Measurements from ENCODE around the gene CIT. TPM values are rescaled to one million over a fixed set of nuclear protein-coding genes. Genes with fewer than 3 reads are reported as not detected.

CIT gene
- total RNA-seq, 4 donors from 2014 or later = 6.1 to 20.3 (median 10.0) TPM

DNA sequence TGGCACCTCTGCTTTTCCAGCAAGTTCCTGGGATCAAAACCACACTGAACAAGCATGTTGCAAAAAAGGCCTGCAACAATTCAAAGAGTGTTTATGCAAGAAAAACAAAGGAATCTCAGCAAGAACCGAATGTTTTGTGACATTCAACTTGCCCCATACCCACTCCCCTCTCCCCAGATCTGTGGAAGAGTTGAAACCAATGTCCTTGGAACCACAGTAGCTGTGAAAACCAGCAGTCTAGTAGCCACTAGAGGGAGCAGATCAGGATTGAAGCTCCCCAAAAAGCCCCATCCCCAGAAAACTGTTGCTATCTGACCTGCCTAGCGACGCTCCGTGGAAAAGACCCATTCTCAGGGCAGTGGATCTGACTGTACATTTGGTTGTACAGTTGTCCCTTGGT lies 182.1 kb downstream of the CIT start:
- Histone ChIP-seq H3K9me3 (no peaks in the 10 kb centered on the region), H3K27me3 (no peaks in the 10 kb centered on the region), H3K4me3 (no peak overlapping the region), H3K27ac (no peak overlapping the region), H3K4me1 (peaks cover 20% of the 10 kb centered on the region), H3K36me3 (no peaks in the 10 kb centered on the region)
- DNase-seq (ENCODE audit: low spot score in 2 of 2) = no peak
- TF ChIP-seq POLR2A (IDR thresholded peaks at IDR 0.05) (no peak), POLR2AphosphoS5 (IDR thresholded peaks at IDR 0.05) (no peak), EP300 (IDR thresholded peaks at IDR 0.05) (no peak)
- TF ChIP-seq, protein P1, sequence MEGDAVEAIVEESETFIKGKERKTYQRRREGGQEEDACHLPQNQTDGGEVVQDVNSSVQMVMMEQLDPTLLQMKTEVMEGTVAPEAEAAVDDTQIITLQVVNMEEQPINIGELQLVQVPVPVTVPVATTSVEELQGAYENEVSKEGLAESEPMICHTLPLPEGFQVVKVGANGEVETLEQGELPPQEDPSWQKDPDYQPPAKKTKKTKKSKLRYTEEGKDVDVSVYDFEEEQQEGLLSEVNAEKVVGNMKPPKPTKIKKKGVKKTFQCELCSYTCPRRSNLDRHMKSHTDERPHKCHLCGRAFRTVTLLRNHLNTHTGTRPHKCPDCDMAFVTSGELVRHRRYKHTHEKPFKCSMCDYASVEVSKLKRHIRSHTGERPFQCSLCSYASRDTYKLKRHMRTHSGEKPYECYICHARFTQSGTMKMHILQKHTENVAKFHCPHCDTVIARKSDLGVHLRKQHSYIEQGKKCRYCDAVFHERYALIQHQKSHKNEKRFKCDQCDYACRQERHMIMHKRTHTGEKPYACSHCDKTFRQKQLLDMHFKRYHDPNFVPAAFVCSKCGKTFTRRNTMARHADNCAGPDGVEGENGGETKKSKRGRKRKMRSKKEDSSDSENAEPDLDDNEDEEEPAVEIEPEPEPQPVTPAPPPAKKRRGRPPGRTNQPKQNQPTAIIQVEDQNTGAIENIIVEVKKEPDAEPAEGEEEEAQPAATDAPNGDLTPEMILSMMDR (IDR thresholded peaks at IDR 0.05) = no peak
- 89% methylated on average over 4 of the region's 4 CpGs for WGBS

DNA sequence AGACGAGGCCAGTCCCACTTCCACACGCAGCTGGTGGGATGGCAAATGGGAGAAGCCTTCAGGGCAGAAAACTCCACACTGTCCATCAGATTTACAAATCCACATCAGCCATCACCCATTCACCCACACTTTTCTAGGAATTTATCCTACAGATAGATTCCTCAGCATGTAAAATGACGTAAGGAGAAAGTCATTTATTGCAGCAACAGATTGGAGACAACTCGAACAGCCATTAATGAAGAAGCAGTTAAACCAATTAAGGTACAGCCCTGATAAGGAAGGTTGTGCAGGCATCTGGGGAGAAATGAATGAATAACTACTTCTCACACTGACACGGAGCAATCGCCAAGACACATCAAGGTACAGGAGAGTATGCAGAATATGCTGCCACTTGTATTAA lies 183.0 kb downstream of the CIT start:
- Histone ChIP-seq H3K4me3 (no peak overlapping the region), H3K27me3 (no peaks in the 10 kb centered on the region), H3K36me3 (no peaks in the 10 kb centered on the region), H3K4me1 (peaks cover 20% of the 10 kb centered on the region), H3K27ac (no peak overlapping the region), H3K9me3 (no peaks in the 10 kb centered on the region)
- TF ChIP-seq EP300 (IDR thresholded peaks at IDR 0.05) = no peak
- no peak for TF ChIP-seq POLR2A (IDR thresholded peaks at IDR 0.05)
- TF ChIP-seq, protein P1 (IDR thresholded peaks at IDR 0.05) = no peak
- no peak for TF ChIP-seq POLR2AphosphoS5 (IDR thresholded peaks at IDR 0.05)
- 91% methylated on average over 6 of the region's 6 CpGs for WGBS
- no peak for DNase-seq (ENCODE audit: low spot score in 2 of 2)

DNA sequence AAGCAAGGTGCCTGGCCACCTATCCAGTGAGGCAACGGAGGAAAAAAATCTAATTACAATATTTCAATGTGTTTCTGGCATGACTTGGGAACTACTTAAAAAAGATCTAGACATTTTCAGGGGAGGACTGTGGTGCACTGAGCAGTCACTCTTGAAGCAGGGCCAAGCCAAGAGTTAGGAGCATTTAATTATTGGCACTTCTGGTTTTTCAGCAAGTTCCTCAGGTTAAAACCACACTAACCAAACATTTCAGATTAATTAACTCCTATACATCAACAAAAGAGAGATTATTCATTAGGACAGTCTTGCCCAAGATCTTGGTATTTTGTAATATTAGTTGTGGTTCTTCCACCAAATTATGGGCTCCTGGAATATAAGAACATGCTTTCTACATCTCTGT lies 183.6 kb downstream of the CIT start:
- TF ChIP-seq, protein P1 (IDR thresholded peaks at IDR 0.05) = no peak
- TF ChIP-seq POLR2A (IDR thresholded peaks at IDR 0.05) (no peak), POLR2AphosphoS5 (IDR thresholded peaks at IDR 0.05) (no peak), EP300 (IDR thresholded peaks at IDR 0.05) (no peak)
- H3K9me3 ChIP-seq = no peaks in the 10 kb centered on the region
- 62% methylated on average over 1 of the region's 1 CpG for WGBS
- no peaks in the 10 kb centered on the region for H3K27me3 ChIP-seq
- no peak overlapping the region for H3K4me3 ChIP-seq
- no peak for DNase-seq (ENCODE audit: low spot score in 2 of 2)
- no peaks in the 10 kb centered on the region for H3K36me3 ChIP-seq
- H3K27ac ChIP-seq = no peak overlapping the region
- peaks cover 20% of the 10 kb centered on the region for H3K4me1 ChIP-seq

DNA sequence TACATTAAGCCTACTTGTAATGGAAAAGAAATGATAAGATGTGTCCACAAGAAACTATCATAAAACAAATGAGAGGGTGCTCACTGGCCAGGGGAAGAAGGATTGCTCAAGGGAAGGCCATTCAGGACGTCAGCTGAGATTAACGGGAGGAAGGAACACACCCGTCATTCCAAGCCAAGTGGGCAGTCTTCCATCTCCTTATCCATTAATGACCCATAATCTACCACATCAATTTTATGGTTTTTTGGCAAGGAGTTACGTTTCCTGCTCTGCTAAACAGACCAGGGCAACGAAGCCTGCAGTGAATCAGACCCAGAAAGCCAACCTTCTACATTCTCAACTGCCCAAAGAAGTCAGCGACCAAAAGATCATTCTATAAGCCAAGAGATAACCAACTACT lies 184.1 kb downstream of the CIT start:
- no peak overlapping the region for H3K4me3 ChIP-seq
- TF ChIP-seq POLR2A (IDR thresholded peaks at IDR 0.05) (no peak), POLR2AphosphoS5 (IDR thresholded peaks at IDR 0.05) (peak in 1 of 3 donors; percentile 13), EP300 (IDR thresholded peaks at IDR 0.05) (no peak)
- TF ChIP-seq, protein P1 (IDR thresholded peaks at IDR 0.05) = no peak
- 19% methylated on average over 6 of the region's 6 CpGs for WGBS
- no peaks in the 10 kb centered on the region for H3K27me3 ChIP-seq
- DNase-seq (ENCODE audit: low spot score in 2 of 2) = no peak
- no peaks in the 10 kb centered on the region for H3K9me3 ChIP-seq
- H3K27ac ChIP-seq = no peak overlapping the region
- H3K4me1 ChIP-seq = peaks cover 20% of the 10 kb centered on the region
- H3K36me3 ChIP-seq = no peaks in the 10 kb centered on the region

DNA sequence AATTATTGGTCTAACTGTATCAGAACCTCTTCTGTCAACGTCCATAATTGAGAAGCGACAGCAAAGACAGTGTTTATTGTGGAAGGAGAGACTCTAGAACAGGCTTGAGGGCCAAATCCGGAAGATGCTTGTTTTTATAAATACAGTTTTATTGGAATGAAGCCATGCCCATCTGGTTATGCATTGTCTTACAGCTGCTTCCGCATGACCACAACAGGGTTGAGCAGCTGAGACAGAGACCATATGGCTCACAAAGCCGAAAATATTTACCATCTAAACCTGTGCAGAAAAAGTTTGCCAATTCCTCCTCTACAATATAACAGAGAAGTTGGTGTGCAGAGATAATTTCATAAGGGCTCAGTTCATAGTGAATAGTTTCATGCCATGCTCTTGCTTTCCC lies 184.7 kb downstream of the CIT start:
- no peak for DNase-seq (ENCODE audit: low spot score in 2 of 2)
- 74% methylated on average over 5 of the region's 5 CpGs for WGBS
- H3K4me3 ChIP-seq = no peak overlapping the region
- TF ChIP-seq POLR2AphosphoS5 (IDR thresholded peaks at IDR 0.05) (no peak), POLR2A (IDR thresholded peaks at IDR 0.05) (no peak), EP300 (IDR thresholded peaks at IDR 0.05) (no peak)
- TF ChIP-seq, protein P1 (IDR thresholded peaks at IDR 0.05) = no peak
- H3K9me3 ChIP-seq = no peaks in the 10 kb centered on the region
- no peaks in the 10 kb centered on the region for H3K27me3 ChIP-seq
- no peaks in the 10 kb centered on the region for H3K36me3 ChIP-seq
- H3K27ac ChIP-seq = no peak overlapping the region
- H3K4me1 ChIP-seq = peaks cover 20% of the 10 kb centered on the region

Measured in suprapubic skin (tissue), 4 donors.